WTC11 (cell line): ENCODE results near the gene PRKD1. TPM values are rescaled to one million over a fixed set of nuclear protein-coding genes. Genes with fewer than 3 reads are reported as not detected.

Experiments used
- ATAC-seq: fragments of 200-7000 bp; cut with Tn5 transposase; 2 replicates; pipeline ENCODE4 v1.10.0; 2021; ENCODE audit warnings: mild to moderate bottlenecking, moderate library complexity
- CTCF ChIA-PET: fragments of 300-600 bp; sonication (Branson Sonifier 250); formaldehyde crosslinking; loops from one replicate; lab custom pipeline; 2021; ENCODE audit warnings: antibody characterized with exemption; lab: Charles Lee
- POLR2A ChIA-PET: fragments of 350-600 bp; sonication (Branson Sonifier 250); formaldehyde crosslinking; loops from one replicate; lab custom pipeline; 2021; ENCODE audit warnings: antibody characterized with exemption; lab: Charles Lee
- DNase-seq: peaks from one replicate; pipeline ENCODE4 v3.0.0; 2021; ENCODE audit warnings: low spot score
- H3K27ac Mint-ChIP-seq: 2 replicates; pipeline ENCODE4 v1.8.0; 2021; ENCODE audit warnings: mixed read lengths
- H3K27me3 Mint-ChIP-seq: 2 replicates; pipeline ENCODE4 v1.8.0; 2021; ENCODE audit warnings: low read depth, mild to moderate bottlenecking, moderate library complexity, mixed read lengths
- H3K36me3 Mint-ChIP-seq: 2 replicates; pipeline ENCODE4 v1.8.0; 2021; ENCODE audit warnings: mixed read lengths
- H3K4me1 Mint-ChIP-seq: 2 replicates; pipeline ENCODE4 v1.8.0; 2022; ENCODE audit warnings: mixed read lengths
- H3K4me3 Mint-ChIP-seq: 2 replicates; pipeline ENCODE4 v1.8.0; 2021; ENCODE audit warnings: mild to moderate bottlenecking, moderate library complexity, mixed read lengths
- H3K9me3 Mint-ChIP-seq: 2 replicates; pipeline ENCODE4 v1.8.0; 2021; ENCODE audit warnings: mixed read lengths
- CDX4 ChIP-seq: fragments of 250-450 bp; sonication (Bioruptor Pico); IDR thresholded peaks from 2 replicates; pipeline ENCODE4 v1.9.0; 2021; ENCODE audit warnings: moderate library complexity, mild to moderate bottlenecking, inconsistent platforms, borderline replicate concordance
- CREB1 ChIP-seq: sonication (generic); formaldehyde crosslinking; IDR thresholded peaks from 2 replicates; pipeline ENCODE4 v1.8.0; 2023; ENCODE audit warnings: mild to moderate bottlenecking, missing genetic modification reagents
- EMX1 ChIP-seq: fragments of 250-450 bp; sonication (Bioruptor Pico); IDR thresholded peaks from 2 replicates; pipeline ENCODE4 v1.8.0; 2021; ENCODE audit warnings: mild to moderate bottlenecking
- ESRRA ChIP-seq: sonication (generic); formaldehyde crosslinking; IDR thresholded peaks from 2 replicates; pipeline ENCODE4 v1.8.1; 2022; ENCODE audit warnings: mild to moderate bottlenecking, missing genetic modification reagents, borderline replicate concordance
- FOXP1 ChIP-seq: sonication (generic); formaldehyde crosslinking; IDR thresholded peaks from 2 replicates; pipeline ENCODE4 v1.8.0; 2022; ENCODE audit warnings: missing genetic modification reagents, mild to moderate bottlenecking, moderate library complexity, borderline replicate concordance
- IRF2 ChIP-seq: sonication (generic); formaldehyde crosslinking; IDR thresholded peaks from 2 replicates; pipeline ENCODE4 v1.8.0; 2022; ENCODE audit warnings: low read depth, missing genetic modification reagents, borderline replicate concordance
- JAZF1 ChIP-seq: fragments of 250-450 bp; sonication (Bioruptor Pico); IDR thresholded peaks from 2 replicates; pipeline ENCODE4 v1.9.0; 2021; ENCODE audit warnings: moderate library complexity, mild to moderate bottlenecking, inconsistent platforms
- JUN ChIP-seq: sonication (generic); formaldehyde crosslinking; IDR thresholded peaks from 2 replicates; pipeline ENCODE4 v1.8.0; 2023; ENCODE audit warnings: mild to moderate bottlenecking, missing genetic modification reagents
- NFATC4 ChIP-seq: fragments of 250-450 bp; sonication (Bioruptor Pico); IDR thresholded peaks from 2 replicates; pipeline ENCODE4 v1.9.0; 2021; ENCODE audit warnings: mild to moderate bottlenecking
- NR3C1 ChIP-seq: sonication (generic); formaldehyde crosslinking; conservative IDR thresholded peaks from 2 replicates; pipeline ENCODE4 v1.8.1; 2023; ENCODE audit warnings: low read depth, mild to moderate bottlenecking, missing genetic modification reagents
- OVOL2 ChIP-seq: fragments of 250-450 bp; sonication (Bioruptor Pico); IDR thresholded peaks from 2 replicates; pipeline ENCODE4 v1.9.0; 2021; ENCODE audit warnings: mild to moderate bottlenecking, borderline replicate concordance
- PRRX2 ChIP-seq: fragments of 250-450 bp; sonication (Bioruptor Pico); IDR thresholded peaks from 2 replicates; pipeline ENCODE4 v1.8.0; 2021; ENCODE audit warnings: mild to moderate bottlenecking
- SMAD3 ChIP-seq: sonication (generic); formaldehyde crosslinking; IDR thresholded peaks from 2 replicates; pipeline ENCODE4 v1.8.0; 2022; ENCODE audit warnings: missing genetic modification reagents, mild to moderate bottlenecking, borderline replicate concordance
- TEAD4 ChIP-seq: sonication (generic); formaldehyde crosslinking; IDR thresholded peaks from 2 replicates; pipeline ENCODE4 v1.8.0; 2022; ENCODE audit warnings: mild to moderate bottlenecking, missing genetic modification reagents
- TP53 ChIP-seq: sonication (generic); formaldehyde crosslinking; IDR thresholded peaks from 2 replicates; pipeline ENCODE4 v1.8.1; 2023; ENCODE audit warnings: mild to moderate bottlenecking, missing genetic modification reagents
- USF1 ChIP-seq: sonication (generic); formaldehyde crosslinking; IDR thresholded peaks from 2 replicates; pipeline ENCODE4 v1.8.0; 2022; ENCODE audit warnings: mild to moderate bottlenecking, missing genetic modification reagents
- ZMAT4 ChIP-seq: fragments of 250-450 bp; sonication (Bioruptor Pico); IDR thresholded peaks from 2 replicates; pipeline ENCODE4 v1.9.0; 2021; ENCODE audit warnings: mild to moderate bottlenecking
- ZNF423 ChIP-seq: fragments of 250-450 bp; sonication (Bioruptor Pico); IDR thresholded peaks from 2 replicates; pipeline ENCODE4 v2.1.2; 2022; ENCODE audit warnings: mild to moderate bottlenecking, moderate library complexity
- ZNF425 ChIP-seq: fragments of 250-450 bp; sonication (Bioruptor Pico); conservative IDR thresholded peaks from 2 replicates; pipeline ENCODE4 v1.9.0; 2021; ENCODE audit warnings: mild to moderate bottlenecking
- total RNA-seq: library from RNA; stranded (reverse); gene quantifications from 3 replicates; pipeline ENCODE4 v1.2.3, GENCODE V29; 2021
- TF ChIP-seq, protein P1 (sequence below): sonication (generic); formaldehyde crosslinking; IDR thresholded peaks from 2 replicates; pipeline ENCODE4 v1.8.1; 2023; ENCODE audit warnings: mild to moderate bottlenecking, missing genetic modification reagents, borderline replicate concordance
- TF ChIP-seq, protein P2 (sequence below): sonication (generic); formaldehyde crosslinking; IDR thresholded peaks from 2 replicates; pipeline ENCODE4 v1.8.1; 2022; ENCODE audit warnings: low read depth, mild to moderate bottlenecking, moderate library complexity, missing genetic modification reagents, borderline replicate concordance
- TF ChIP-seq, protein P3 (sequence below): sonication (generic); formaldehyde crosslinking; IDR thresholded peaks from 2 replicates; pipeline ENCODE4 v1.8.0; 2023; ENCODE audit warnings: mild to moderate bottlenecking, missing genetic modification reagents
- TF ChIP-seq, protein P4 (sequence below): sonication (generic); formaldehyde crosslinking; IDR thresholded peaks from 2 replicates; pipeline ENCODE4 v1.8.1; 2022; ENCODE audit warnings: mild to moderate bottlenecking, missing genetic modification reagents, moderate library complexity, borderline replicate concordance

The PRKD1 gene
- total RNA-seq, 1 experiment from 2014 or later = 7.6 TPM

DNA sequence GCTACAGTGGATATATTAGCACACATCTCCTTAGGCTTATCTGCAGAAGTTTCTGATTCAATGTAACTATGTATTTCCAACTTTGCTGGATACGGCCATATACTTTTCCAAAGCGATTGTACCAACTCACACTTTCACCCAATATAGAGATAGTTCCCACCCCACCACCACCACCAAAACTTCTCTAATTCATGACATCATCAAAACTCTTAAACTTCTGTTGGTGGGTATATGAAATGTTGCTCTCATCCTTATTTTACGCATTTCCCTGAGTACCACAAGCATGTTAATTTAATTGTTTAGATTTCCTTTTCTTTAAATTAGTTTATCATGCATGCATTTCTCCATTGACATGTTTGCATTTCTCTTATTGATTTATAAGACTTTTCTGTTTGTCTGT is 95.6 kb downstream of the PRKD1 start:
- ChIA-PET CTCF (no interaction called here), POLR2A (no interaction called here)
- Mint-ChIP-seq H3K4me3 (no peak overlapping the region), H3K36me3 (peaks cover 6% of the 10 kb centered on the region; the same call in 1 of the 2 replicates), H3K9me3 (peaks cover 11% of the 10 kb centered on the region), H3K4me1 (peaks cover 6% of the 10 kb centered on the region), H3K27me3 (no peaks in the 10 kb centered on the region), H3K27ac (no peak overlapping the region)
- no peak for DNase-seq
- no peak for TF ChIP-seq TEAD4
- TF ChIP-seq, protein P1, sequence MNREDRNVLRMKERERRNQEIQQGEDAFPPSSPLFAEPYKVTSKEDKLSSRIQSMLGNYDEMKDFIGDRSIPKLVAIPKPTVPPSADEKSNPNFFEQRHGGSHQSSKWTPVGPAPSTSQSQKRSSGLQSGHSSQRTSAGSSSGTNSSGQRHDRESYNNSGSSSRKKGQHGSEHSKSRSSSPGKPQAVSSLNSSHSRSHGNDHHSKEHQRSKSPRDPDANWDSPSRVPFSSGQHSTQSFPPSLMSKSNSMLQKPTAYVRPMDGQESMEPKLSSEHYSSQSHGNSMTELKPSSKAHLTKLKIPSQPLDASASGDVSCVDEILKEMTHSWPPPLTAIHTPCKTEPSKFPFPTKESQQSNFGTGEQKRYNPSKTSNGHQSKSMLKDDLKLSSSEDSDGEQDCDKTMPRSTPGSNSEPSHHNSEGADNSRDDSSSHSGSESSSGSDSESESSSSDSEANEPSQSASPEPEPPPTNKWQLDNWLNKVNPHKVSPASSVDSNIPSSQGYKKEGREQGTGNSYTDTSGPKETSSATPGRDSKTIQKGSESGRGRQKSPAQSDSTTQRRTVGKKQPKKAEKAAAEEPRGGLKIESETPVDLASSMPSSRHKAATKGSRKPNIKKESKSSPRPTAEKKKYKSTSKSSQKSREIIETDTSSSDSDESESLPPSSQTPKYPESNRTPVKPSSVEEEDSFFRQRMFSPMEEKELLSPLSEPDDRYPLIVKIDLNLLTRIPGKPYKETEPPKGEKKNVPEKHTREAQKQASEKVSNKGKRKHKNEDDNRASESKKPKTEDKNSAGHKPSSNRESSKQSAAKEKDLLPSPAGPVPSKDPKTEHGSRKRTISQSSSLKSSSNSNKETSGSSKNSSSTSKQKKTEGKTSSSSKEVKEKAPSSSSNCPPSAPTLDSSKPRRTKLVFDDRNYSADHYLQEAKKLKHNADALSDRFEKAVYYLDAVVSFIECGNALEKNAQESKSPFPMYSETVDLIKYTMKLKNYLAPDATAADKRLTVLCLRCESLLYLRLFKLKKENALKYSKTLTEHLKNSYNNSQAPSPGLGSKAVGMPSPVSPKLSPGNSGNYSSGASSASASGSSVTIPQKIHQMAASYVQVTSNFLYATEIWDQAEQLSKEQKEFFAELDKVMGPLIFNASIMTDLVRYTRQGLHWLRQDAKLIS = no peak
- TF ChIP-seq FOXP1 (CRISPR knock-in tag) = no peak
- no peak for TF ChIP-seq JAZF1 (CRISPR knock-in tag)
- TF ChIP-seq TP53 (CRISPR knock-in tag) = no peak
- TF ChIP-seq ESRRA (CRISPR knock-in tag) = no peak
- TF ChIP-seq NFATC4 (CRISPR knock-in tag) = no peak
- TF ChIP-seq, protein P2, sequence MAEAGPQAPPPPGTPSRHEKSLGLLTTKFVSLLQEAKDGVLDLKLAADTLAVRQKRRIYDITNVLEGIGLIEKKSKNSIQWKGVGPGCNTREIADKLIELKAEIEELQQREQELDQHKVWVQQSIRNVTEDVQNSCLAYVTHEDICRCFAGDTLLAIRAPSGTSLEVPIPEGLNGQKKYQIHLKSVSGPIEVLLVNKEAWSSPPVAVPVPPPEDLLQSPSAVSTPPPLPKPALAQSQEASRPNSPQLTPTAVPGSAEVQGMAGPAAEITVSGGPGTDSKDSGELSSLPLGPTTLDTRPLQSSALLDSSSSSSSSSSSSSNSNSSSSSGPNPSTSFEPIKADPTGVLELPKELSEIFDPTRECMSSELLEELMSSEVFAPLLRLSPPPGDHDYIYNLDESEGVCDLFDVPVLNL (CRISPR knock-in tag) = no peak
- TF ChIP-seq OVOL2 (CRISPR knock-in tag) = no peak
- no peak for TF ChIP-seq CDX4 (CRISPR knock-in tag)
- no peak for TF ChIP-seq ZMAT4
- TF ChIP-seq JUN = no peak
- TF ChIP-seq CREB1 (CRISPR knock-in tag) = no peak
- TF ChIP-seq NR3C1 (CRISPR knock-in tag) = no peak
- TF ChIP-seq SMAD3 (CRISPR knock-in tag) = no peak
- TF ChIP-seq EMX1 (CRISPR knock-in tag) = no peak
- no peak for ATAC-seq

- no peak overlapping the region for H3K27ac Mint-ChIP-seq
- no peak for DNase-seq
- no peak overlapping the region for H3K4me3 Mint-ChIP-seq
- CTCF ChIA-PET = interaction anchor here (0.7 kb wide), 1 partner anchor 138 kb away, joined by 4 read pairs; no protein-coding TSS in a partner anchor
- POLR2A ChIA-PET = no interaction called here
- H3K27me3 Mint-ChIP-seq = no peaks in the 10 kb centered on the region
- H3K36me3 Mint-ChIP-seq = no peaks in the 10 kb centered on the region
- H3K9me3 Mint-ChIP-seq = no peaks in the 10 kb centered on the region
- no peak for ATAC-seq
- H3K4me1 Mint-ChIP-seq = peaks cover 6% of the 10 kb centered on the region
- TF ChIP-seq USF1 = no peak
- TF ChIP-seq, protein P3, sequence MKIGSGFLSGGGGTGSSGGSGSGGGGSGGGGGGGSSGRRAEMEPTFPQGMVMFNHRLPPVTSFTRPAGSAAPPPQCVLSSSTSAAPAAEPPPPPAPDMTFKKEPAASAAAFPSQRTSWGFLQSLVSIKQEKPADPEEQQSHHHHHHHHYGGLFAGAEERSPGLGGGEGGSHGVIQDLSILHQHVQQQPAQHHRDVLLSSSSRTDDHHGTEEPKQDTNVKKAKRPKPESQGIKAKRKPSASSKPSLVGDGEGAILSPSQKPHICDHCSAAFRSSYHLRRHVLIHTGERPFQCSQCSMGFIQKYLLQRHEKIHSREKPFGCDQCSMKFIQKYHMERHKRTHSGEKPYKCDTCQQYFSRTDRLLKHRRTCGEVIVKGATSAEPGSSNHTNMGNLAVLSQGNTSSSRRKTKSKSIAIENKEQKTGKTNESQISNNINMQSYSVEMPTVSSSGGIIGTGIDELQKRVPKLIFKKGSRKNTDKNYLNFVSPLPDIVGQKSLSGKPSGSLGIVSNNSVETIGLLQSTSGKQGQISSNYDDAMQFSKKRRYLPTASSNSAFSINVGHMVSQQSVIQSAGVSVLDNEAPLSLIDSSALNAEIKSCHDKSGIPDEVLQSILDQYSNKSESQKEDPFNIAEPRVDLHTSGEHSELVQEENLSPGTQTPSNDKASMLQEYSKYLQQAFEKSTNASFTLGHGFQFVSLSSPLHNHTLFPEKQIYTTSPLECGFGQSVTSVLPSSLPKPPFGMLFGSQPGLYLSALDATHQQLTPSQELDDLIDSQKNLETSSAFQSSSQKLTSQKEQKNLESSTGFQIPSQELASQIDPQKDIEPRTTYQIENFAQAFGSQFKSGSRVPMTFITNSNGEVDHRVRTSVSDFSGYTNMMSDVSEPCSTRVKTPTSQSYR (CRISPR knock-in tag) = no peak
- no peak for TF ChIP-seq PRRX2 (CRISPR knock-in tag)
- TF ChIP-seq IRF2 (CRISPR knock-in tag) = no peak
- TF ChIP-seq, protein P4, sequence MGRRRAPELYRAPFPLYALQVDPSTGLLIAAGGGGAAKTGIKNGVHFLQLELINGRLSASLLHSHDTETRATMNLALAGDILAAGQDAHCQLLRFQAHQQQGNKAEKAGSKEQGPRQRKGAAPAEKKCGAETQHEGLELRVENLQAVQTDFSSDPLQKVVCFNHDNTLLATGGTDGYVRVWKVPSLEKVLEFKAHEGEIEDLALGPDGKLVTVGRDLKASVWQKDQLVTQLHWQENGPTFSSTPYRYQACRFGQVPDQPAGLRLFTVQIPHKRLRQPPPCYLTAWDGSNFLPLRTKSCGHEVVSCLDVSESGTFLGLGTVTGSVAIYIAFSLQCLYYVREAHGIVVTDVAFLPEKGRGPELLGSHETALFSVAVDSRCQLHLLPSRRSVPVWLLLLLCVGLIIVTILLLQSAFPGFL (CRISPR knock-in tag) = no peak
- TF ChIP-seq NR3C1 (CRISPR knock-in tag) = no peak
- TF ChIP-seq ZNF423 (CRISPR knock-in tag) = no peak
- TF ChIP-seq NFATC4 (CRISPR knock-in tag) = no peak
- TF ChIP-seq ZNF425 (CRISPR knock-in tag) = no peak
- TF ChIP-seq CREB1 (CRISPR knock-in tag) = no peak
These were observed 97.8 kb downstream of the PRKD1 start for GRCh38 chr14:29829851-29830250.
